ENCODE data around the gene PDZK1IP1.

DNA sequence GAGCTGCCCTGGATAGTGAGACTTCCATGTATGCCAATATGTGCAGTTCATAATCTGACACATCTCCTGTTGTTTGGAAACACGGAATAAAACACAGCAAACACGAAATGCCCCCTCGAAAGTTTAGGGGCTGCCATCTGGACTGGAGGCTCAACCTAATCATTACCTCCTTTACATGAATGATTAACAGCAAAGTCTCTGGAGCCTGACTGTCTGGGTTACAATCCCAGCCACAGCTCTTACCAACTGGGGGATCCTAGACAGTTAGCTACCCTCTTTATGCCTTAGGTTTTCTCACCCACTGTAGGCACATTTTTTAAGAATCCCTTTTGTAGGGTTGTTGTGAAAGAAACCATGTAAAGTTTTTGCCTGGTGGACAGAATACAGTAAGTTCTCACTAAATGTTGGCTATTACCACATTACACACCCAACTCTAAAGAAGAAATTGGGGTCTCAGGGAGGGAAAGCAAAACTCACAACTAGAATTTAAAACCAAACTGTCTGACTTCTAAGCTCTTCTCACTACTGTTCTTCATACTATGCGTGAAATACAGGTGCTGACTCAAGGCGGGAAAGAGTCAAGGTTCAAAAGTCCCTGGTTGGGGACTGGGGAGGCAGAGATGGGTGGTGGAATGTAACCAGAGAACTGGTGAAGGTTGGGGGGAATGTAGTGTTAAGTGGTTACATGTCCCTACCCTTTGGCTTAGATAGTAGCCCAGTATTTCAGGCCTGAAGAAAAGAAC, 28.4 kb downstream of the PDZK1IP1 start:
- TF ChIP-seq SIN3A (IDR thresholded peaks at IDR 0.05; ENCODE audit: low read depth) (no peak), POLR2AphosphoS5 (IDR thresholded peaks at IDR 0.05; ENCODE audit: low read depth, low read length) (no peak), EZH2 (IDR thresholded peaks at IDR 0.05) (no peak), POLR2A (IDR thresholded peaks at IDR 0.05; ENCODE audit: borderline replicate concordance, extremely low read depth, insufficient read depth, insufficient read length) (no peak), EZH2phosphoT487 (IDR thresholded peaks at IDR 0.05; ENCODE audit: borderline replicate concordance) (no peak)
- TF ChIP-seq, protein P1, sequence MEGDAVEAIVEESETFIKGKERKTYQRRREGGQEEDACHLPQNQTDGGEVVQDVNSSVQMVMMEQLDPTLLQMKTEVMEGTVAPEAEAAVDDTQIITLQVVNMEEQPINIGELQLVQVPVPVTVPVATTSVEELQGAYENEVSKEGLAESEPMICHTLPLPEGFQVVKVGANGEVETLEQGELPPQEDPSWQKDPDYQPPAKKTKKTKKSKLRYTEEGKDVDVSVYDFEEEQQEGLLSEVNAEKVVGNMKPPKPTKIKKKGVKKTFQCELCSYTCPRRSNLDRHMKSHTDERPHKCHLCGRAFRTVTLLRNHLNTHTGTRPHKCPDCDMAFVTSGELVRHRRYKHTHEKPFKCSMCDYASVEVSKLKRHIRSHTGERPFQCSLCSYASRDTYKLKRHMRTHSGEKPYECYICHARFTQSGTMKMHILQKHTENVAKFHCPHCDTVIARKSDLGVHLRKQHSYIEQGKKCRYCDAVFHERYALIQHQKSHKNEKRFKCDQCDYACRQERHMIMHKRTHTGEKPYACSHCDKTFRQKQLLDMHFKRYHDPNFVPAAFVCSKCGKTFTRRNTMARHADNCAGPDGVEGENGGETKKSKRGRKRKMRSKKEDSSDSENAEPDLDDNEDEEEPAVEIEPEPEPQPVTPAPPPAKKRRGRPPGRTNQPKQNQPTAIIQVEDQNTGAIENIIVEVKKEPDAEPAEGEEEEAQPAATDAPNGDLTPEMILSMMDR (IDR thresholded peaks at IDR 0.05 in 2 of 3, conservative IDR thresholded peaks at IDR 0.05 in 1 of 3; ENCODE audit: borderline replicate concordance in 1 of 3, insufficient read depth in 1 of 3, low read depth in 2 of 3, low read length in 2 of 3) = no peak

Measured in HCT116 (cell line).